GM23248 (cell line): ENCODE measurements around the gene TOLLIP. TPM values are rescaled to one million over a fixed set of nuclear protein-coding genes. Genes with fewer than 3 reads are reported as not detected.
"Not testable (repeated sequence)": the region's sequence is repeated elsewhere in the genome, so short reads cannot be mapped to it uniquely, and the experiment has no call there.

Source experiments
- DNase-seq: peaks from one replicate; pipeline ENCODE4 v3.0.0-alpha.2; 2015
- H2AFZ ChIP-seq: fragments of 200-600 bp; sonication (generic); 2 replicates; pipeline ENCODE4 v1.6.1; 2016; ENCODE audit warnings: antibody characterized with exemption
- H3F3A ChIP-seq: fragments of 200-600 bp; sonication (generic); 2 replicates; pipeline ENCODE4 v1.6.1; 2016; ENCODE audit warnings: mild to moderate bottlenecking, antibody characterized with exemption, mixed run types; ENCODE audit not compliant: insufficient read depth
- H3K27ac ChIP-seq: fragments of 200-600 bp; sonication (generic); 2 replicates; pipeline ENCODE4 v1.5.1; 2016; ENCODE audit warnings: mild to moderate bottlenecking
- H3K27me3 ChIP-seq: fragments of 200-600 bp; sonication (generic); replicated peaks from 2 replicates; pipeline ENCODE4 v1.6.1; 2016; ENCODE audit warnings: mild to moderate bottlenecking; ENCODE audit not compliant: insufficient read depth
- H3K36me3 ChIP-seq: fragments of 200-600 bp; sonication (generic); 2 replicates; pipeline ENCODE4 v1.6.1; 2016; ENCODE audit warnings: low read depth, mild to moderate bottlenecking
- H3K4me1 ChIP-seq: fragments of 200-600 bp; sonication (generic); 2 replicates; pipeline ENCODE4 v1.6.1; 2016; ENCODE audit warnings: mild to moderate bottlenecking; ENCODE audit not compliant: insufficient read depth
- H3K4me2 ChIP-seq: fragments of 200-600 bp; sonication (generic); one replicate; pipeline ENCODE4 v1.6.1; 2016; ENCODE audit warnings: mild to moderate bottlenecking; ENCODE audit not compliant: unreplicated experiment
- H3K4me3 ChIP-seq: fragments of 200-600 bp; sonication (generic); 2 replicates; pipeline ENCODE4 v1.5.1; 2016; ENCODE audit warnings: mild to moderate bottlenecking
- H3K79me2 ChIP-seq: fragments of 200-600 bp; sonication (generic); 2 replicates; pipeline ENCODE4 v1.6.1; 2016; ENCODE audit warnings: mild to moderate bottlenecking; ENCODE audit not compliant: insufficient read depth
- H3K9ac ChIP-seq: fragments of 200-600 bp; sonication (generic); 2 replicates; pipeline ENCODE4 v1.6.1; 2016; ENCODE audit warnings: mild to moderate bottlenecking
- H3K9me2 ChIP-seq: fragments of 200-600 bp; sonication (generic); 2 replicates; pipeline ENCODE4 v1.6.1; 2016; ENCODE audit warnings: mixed run types, mild to moderate bottlenecking, moderate library complexity; ENCODE audit not compliant: insufficient read depth
- H3K9me3 ChIP-seq: fragments of 200-600 bp; sonication (generic); one replicate; pipeline ENCODE4 v1.6.1; 2017; ENCODE audit warnings: low read depth
- H4K20me1 ChIP-seq: fragments of 200-600 bp; sonication (generic); 2 replicates; pipeline ENCODE4 v1.6.0; 2016; ENCODE audit not compliant: insufficient read depth
- EZH2 ChIP-seq: fragments of 200-600 bp; sonication (generic); IDR thresholded peaks from 2 replicates; pipeline ENCODE4 v1.6.1; 2018; ENCODE audit warnings: antibody characterized with exemption, mild to moderate bottlenecking; ENCODE audit not compliant: insufficient read depth, poor library complexity, severe bottlenecking
- EZH2phosphoT487 ChIP-seq: fragments of 200-600 bp; sonication (generic); IDR thresholded peaks from 2 replicates; pipeline ENCODE4 v1.6.1; 2018; ENCODE audit warnings: antibody characterized with exemption, moderate library complexity, mild to moderate bottlenecking, low read depth; ENCODE audit not compliant: insufficient read depth
- WGBS, 2 experiments: methylation state at CpG; one replicate each; pipeline ENCODE4 v1.1.6; 2015 to 2017; ENCODE audit warnings: low lambda C conversion rate in 2 of 2, low coverage in 1 of 2; ENCODE audit errors: missing lambda C conversion rate in 2 of 2; 5-methylcytosine and 5-hydroxymethylcytosine counted together
- in situ Hi-C: fragments of 300-500 bp; cut with MboI; formaldehyde crosslinking; loops from 2 replicates; pipeline ENCODE4 v1.15.0; 2020
- polyA plus RNA-seq: library from polyadenylated mRNA; unstranded; fragments of >200 nt; fragmentation: Nextera tagmentation; extraction: Ambion mirVana; gene quantifications from 2 replicates; pipeline ENCODE4 v1.2.1, GENCODE V29; 2016
- total RNA-seq: library from RNA; depleted of rRNA; stranded (reverse); fragments of >200 nt; shearing (Covaris generic); gene quantifications from 2 replicates; pipeline ENCODE4 v1.2.3, GENCODE V29; 2014

TOLLIP gene
- total and polyA plus RNA-seq, 2 experiments from 2014 or later = 27.3 to 57.7 TPM

DNA sequence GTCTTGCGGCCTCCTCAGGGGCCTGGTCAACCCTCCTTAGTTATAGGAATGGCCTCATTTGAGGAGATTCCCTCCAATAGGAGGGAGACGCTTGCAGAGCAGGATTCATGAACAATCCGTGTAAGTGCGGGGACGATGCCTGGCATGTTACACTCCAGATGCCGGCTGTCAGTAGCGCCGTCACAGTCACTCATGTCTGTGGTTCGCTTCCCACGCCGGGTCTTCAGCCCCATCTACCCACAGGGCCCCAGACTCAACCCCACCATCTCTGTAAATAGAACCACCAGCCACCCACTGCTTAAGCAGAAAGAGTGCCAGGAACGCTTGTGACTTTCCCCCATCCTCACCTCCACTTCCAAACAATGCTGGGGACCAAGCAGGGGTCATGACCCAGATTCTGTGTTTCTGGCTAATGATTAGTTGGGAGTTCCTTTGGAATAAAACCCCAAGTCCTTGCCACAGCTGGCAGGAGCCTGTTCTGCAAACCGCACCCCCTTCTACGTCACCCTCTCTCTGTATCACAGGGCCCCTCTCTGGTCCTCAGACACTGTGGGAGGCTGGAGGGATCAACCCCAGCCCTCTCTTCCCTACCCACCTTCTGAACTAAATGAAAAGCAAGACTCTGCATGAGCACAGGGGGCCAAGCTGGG lies 38.8 kb upstream of the TOLLIP start:
- in situ Hi-C loops = no loop called here
- H3K9me2 ChIP-seq = no peaks in the 10 kb centered on the region
- H3K9me3 ChIP-seq = no peaks in the 10 kb centered on the region
- H3K79me2 ChIP-seq = no peaks in the 10 kb centered on the region
- no peak overlapping the region for H3K4me2 ChIP-seq
- no peak for DNase-seq
- H3K27me3 ChIP-seq = peaks cover 29% of the 10 kb centered on the region
- H3F3A ChIP-seq = no peaks in the 10 kb centered on the region
- H2AFZ ChIP-seq = no peak overlapping the region
- no peak for TF ChIP-seq EZH2phosphoT487
- TF ChIP-seq EZH2 = no peak
- H3K4me1 ChIP-seq = no peaks in the 10 kb centered on the region
- H3K9ac ChIP-seq = no peak overlapping the region
- no peak overlapping the region for H3K27ac ChIP-seq
- 49 to 54% methylated on average over 13 to 14 of the region's 14 CpGs for WGBS, 2 experiments
- no peaks in the 10 kb centered on the region for H3K36me3 ChIP-seq
- H3K4me3 ChIP-seq = no peak overlapping the region
- H4K20me1 ChIP-seq = no peaks in the 10 kb centered on the region

DNA sequence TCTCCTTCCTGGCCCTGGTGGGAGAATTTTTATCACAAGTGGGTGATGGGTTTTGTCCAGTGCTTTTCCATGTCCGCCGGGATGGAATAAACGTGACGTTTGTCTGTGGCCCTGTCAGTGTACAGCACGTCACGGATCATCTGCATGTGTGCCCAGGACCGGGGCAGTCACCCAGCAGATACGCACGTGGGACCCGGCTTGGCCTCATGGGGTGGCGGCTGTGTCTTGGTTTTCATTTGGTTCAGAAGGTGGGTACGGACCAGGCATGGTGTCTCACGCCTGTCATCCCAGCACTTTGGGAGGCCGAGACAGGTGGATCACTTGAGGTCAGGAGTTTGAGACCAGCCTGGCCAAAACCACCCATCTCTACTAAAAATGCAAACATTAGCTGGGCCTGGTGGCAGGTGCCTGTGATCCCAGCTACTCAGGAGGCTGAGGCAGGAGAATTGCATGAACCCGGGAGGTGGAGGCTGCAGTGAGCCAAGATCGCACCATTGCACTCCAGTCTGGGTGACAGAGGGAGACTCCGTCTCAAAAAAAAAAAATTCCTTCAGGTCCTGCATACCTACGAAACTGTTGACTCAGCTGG lies 38.1 kb upstream of the TOLLIP start:
- H3K36me3 ChIP-seq, H3K79me2 ChIP-seq, DNase-seq, H3K9me3 ChIP-seq, H2AFZ ChIP-seq, H3K4me3 ChIP-seq, H3K4me1 ChIP-seq, H4K20me1 ChIP-seq, H3K27ac ChIP-seq, H3K9me2 ChIP-seq, H3F3A ChIP-seq, H3K4me2 ChIP-seq, in situ Hi-C loops, H3K9ac ChIP-seq: not testable (repeated sequence)
- WGBS, 2 experiments = 73 to 77% methylated on average over 18 of the region's 18 CpGs
- peaks cover 28% of the 10 kb centered on the region for H3K27me3 ChIP-seq

DNA sequence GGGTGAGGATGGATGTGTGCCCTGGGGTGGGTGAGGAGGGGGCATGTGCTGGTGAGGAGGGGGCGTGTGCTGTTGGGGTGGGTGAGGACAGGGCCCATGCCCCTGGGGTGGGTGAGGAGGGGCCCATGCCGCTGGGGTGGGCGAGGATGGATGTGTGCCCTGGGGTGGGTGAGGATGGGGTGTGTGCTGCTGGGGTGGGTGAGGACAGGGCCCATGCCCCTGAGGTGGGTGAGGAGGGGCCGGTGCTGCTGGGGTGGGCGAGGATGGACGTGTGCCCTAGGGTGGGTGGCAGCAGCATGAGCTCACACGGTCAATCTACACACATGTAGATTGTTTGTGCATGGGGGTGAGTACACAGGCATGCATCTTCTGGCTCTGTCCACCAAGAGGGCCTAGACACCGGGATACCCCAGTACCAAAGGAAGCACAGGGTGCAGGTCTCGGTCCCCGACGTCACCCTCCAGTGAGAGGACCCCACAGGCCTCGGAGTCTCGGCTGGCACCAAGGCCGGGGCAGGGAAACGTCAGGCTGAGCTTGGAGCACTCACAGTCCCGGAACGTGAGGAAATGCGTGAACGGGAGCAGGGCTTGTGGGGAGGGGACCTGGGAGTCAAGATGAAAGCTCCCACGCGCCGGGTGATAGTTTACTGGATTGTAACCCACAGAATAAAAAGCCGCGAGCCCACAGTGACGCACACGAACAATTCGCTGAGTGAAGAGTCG lies 37.4 kb upstream of the TOLLIP start:
- WGBS, 2 experiments = 70% methylated on average over 21 to 28 of the region's 28 CpGs
- Histone ChIP-seq H2AFZ (no peak overlapping the region), H3K4me3 (no peak overlapping the region), H3F3A (peaks cover 6% of the 10 kb centered on the region; the same call in 1 of the 2 replicates), H3K9ac (no peak overlapping the region), H3K9me3 (no peaks in the 10 kb centered on the region), H3K4me2 (no peak overlapping the region), H3K4me1 (no peaks in the 10 kb centered on the region), H3K9me2 (no peaks in the 10 kb centered on the region), H3K36me3 (no peaks in the 10 kb centered on the region), H3K79me2 (no peaks in the 10 kb centered on the region), H4K20me1 (no peaks in the 10 kb centered on the region), H3K27me3 (peaks cover 28% of the 10 kb centered on the region), H3K27ac (no peak overlapping the region)
- no peak for TF ChIP-seq EZH2
- TF ChIP-seq EZH2phosphoT487 = no peak
- DNase-seq = no peak
- in situ Hi-C loops = no loop called here

DNA sequence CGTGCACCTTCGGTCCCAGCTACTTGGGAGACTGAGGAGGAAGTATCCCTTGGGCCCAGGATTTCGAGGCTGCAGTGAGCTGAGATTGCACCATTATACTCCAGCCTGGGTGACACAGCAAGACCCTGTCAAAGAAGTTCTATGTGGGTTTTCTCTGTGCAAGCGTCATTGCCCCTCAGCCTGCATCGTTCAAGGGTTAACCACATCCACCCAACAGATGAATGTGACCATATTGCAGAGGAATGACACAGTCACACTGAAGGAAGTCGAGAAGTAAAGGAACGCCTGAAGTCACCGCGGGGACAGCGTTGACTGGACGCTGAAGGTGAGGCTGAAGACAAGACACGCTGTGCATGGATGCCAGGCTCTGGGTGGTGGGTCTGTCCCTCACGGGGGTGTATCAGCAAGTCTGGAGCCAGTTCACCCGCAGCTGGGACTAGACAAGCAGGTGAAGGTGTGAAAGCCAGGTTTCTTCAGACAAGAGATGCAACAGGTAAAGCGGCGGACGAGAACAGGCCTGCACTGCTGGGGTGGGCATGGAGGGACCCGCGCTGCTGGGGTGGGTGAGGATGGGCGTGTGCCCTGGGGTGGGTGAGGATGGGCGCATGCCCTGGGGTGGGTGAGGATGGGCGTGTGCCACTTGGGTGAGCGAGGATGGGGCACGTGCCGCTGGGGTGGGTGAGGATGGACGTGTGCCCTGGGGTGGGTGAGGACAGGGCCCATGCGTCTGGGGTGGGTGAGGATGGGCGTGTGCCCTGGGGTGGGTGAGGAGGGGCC lies 36.5 kb upstream of the TOLLIP start:
- Histone ChIP-seq H3K27ac (no peak overlapping the region), H3F3A (peaks cover 6% of the 10 kb centered on the region; the same call in 1 of the 2 replicates), H3K4me1 (no peaks in the 10 kb centered on the region), H3K4me2 (no peak overlapping the region), H3K9me2 (no peaks in the 10 kb centered on the region), H3K27me3 (peaks cover 23% of the 10 kb centered on the region), H3K9me3 (no peaks in the 10 kb centered on the region), H2AFZ (no peak overlapping the region), H3K4me3 (no peak overlapping the region), H4K20me1 (no peaks in the 10 kb centered on the region), H3K9ac (no peak overlapping the region), H3K79me2 (no peaks in the 10 kb centered on the region), H3K36me3 (no peaks in the 10 kb centered on the region)
- DNase-seq = no peak
- TF ChIP-seq EZH2phosphoT487 = no peak
- no peak for TF ChIP-seq EZH2
- WGBS, 2 experiments = 62 to 71% methylated on average over 17 to 28 of the region's 28 CpGs
- in situ Hi-C loops = no loop called here
